Activated naive CD8-positive, alpha-beta T cell treated with anti-CD3 and anti-CD28 coated beads, Interleukin-2, amount 50 U/mL, for 16 hours (primary cell): ENCODE data around the gene LINGO4.

ENCODE experiments used
- DNase-seq: peaks from one replicate; pipeline ENCODE4 v3.0.0-alpha.2; 2020; ENCODE audit warnings: low read depth, low spot score

LINGO4 gene

GRCh38 chr1:151805066-151805820, at the start of gene LINGO4:
TSS of gene LINGO4 (minus strand) at chr1:151805419. CDS start at chr1:151802704, 2,715 bp downstream.
- DNase-seq = no peak

GRCh38 chr1:151854658-151855057, 49.4 kb upstream of the LINGO4 start:
- DNase-seq = no peak

GRCh38 chr1:151853411-151853943, 48.3 kb upstream of the LINGO4 start, which contains the start of gene THEM5:
TSS of gene THEM5 (minus strand) at chr1:151853712. CDS start at chr1:151853565, 147 bp downstream.
- no peak for DNase-seq

- DNase-seq = no peak
Measured at GRCh38 chr1:151852733-151853132, 47.5 kb upstream of the LINGO4 start.

- no peak for DNase-seq
Measured at GRCh38 chr1:151851886-151852285, 46.7 kb upstream of the LINGO4 start.

- no peak for DNase-seq
Measured at GRCh38 chr1:151849871-151850270, 44.7 kb upstream of the LINGO4 start.

GRCh38 chr1:151849126-151849525, 43.9 kb upstream of the LINGO4 start:
- no peak for DNase-seq

- DNase-seq = no peak
Measured at GRCh38 chr1:151847867-151848596, 42.8 kb upstream of the LINGO4 start.

- no peak for DNase-seq
Measured at GRCh38 chr1:151846686-151847237, 41.5 kb upstream of the LINGO4 start.

GRCh38 chr1:151846062-151846568, 40.9 kb upstream of the LINGO4 start:
- no peak for DNase-seq

GRCh38 chr1:151843398-151843797, 38.2 kb upstream of the LINGO4 start:
- DNase-seq = no peak

- no peak for DNase-seq
Measured at GRCh38 chr1:151841141-151841540, 35.9 kb upstream of the LINGO4 start.

GRCh38 chr1:151840421-151840820, 35.2 kb upstream of the LINGO4 start:
- DNase-seq = no peak

- peak; percentile 28 for DNase-seq
Measured at GRCh38 chr1:151839457-151840403, 34.5 kb upstream of the LINGO4 start, which contains the start of gene C2CD4D. TSS of gene C2CD4D (minus strand) at chr1:151839820. CDS start at chr1:151838989, 831 bp downstream.

- DNase-seq = no peak
Measured at GRCh38 chr1:151839082-151839412, 33.8 kb upstream of the LINGO4 start.

GRCh38 chr1:151838222-151839081, 33.2 kb upstream of the LINGO4 start:
- no peak for DNase-seq

GRCh38 chr1:151837884-151838221, 32.6 kb upstream of the LINGO4 start:
- DNase-seq = no peak

- no peak for DNase-seq
Measured at GRCh38 chr1:151837197-151837596, 32.0 kb upstream of the LINGO4 start.

GRCh38 chr1:151835596-151835995, 30.4 kb upstream of the LINGO4 start:
- DNase-seq = no peak

GRCh38 chr1:151834239-151834638, 29.0 kb upstream of the LINGO4 start:
- no peak for DNase-seq
